HT-29 (cell line): Measurements from ENCODE around the gene SMARCB1. TPM values are rescaled to one million over a fixed set of nuclear protein-coding genes. Genes with fewer than 3 reads are reported as not detected.
"Not testable (repeated sequence)": the region's sequence is repeated elsewhere in the genome, so short reads cannot be mapped to it uniquely, and the experiment has no call there.

Experiments used
- DNase-seq: peaks from one replicate; pipeline ENCODE4 v3.0.0-alpha.2; 2015; ENCODE audit warnings: low spot score
- total RNA-seq: library from RNA; depleted of rRNA; stranded (reverse); fragments of >200 nt; shearing (Covaris generic); gene quantifications from 2 replicates; pipeline ENCODE4 v1.2.3, GENCODE V29; 2014

SMARCB1 gene
- total RNA-seq, 1 experiment from 2014 or later: 67.6 TPM

GRCh38 chr22:23844739-23845202 lies 58.0 kb downstream of the SMARCB1 start:
- DNase-seq: no peak

DNA sequence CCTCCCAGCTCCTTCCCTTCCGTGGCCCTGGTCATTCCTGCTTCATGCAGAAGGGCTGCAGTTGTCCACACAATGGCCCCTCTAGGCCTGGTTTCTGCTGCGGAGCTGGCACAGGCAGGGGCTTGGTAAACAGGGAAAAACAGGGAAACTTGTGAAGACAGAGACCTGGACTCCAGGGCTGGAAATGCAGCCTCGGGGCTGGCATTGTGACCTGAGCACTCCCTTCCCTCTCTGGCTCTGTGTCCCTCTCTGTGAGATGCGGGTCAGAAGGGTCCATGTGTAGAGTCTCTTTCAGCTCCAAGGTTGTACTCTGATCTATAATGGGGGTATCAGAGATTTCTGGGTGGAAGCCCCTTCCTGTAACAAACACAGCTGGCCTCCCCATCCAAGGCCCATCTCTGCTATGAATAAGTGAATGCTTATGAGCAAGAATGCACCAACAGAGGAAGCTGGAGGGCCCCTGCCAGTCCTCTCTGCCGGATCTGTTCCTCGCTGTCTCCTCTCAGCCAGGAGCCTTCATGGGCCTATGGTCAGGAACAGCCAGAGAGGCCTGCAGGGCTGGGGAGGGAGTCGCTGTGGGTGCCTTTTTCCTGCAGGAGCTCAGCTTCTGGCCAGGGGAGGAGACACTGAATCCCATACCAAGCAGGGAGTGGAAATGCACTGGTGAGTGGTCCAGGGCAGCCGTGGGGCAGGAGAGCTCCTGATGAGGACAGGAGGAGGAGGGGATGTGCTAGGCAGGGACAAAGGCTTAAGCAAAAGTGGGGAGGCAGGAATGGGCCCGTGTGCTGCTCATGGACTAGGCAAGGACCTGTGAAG lies 58.7 kb downstream of the SMARCB1 start:
- no peak for DNase-seq

GRCh38 chr22:23846081-23846469 lies 59.3 kb downstream of the SMARCB1 start:
- no peak for DNase-seq

DNA sequence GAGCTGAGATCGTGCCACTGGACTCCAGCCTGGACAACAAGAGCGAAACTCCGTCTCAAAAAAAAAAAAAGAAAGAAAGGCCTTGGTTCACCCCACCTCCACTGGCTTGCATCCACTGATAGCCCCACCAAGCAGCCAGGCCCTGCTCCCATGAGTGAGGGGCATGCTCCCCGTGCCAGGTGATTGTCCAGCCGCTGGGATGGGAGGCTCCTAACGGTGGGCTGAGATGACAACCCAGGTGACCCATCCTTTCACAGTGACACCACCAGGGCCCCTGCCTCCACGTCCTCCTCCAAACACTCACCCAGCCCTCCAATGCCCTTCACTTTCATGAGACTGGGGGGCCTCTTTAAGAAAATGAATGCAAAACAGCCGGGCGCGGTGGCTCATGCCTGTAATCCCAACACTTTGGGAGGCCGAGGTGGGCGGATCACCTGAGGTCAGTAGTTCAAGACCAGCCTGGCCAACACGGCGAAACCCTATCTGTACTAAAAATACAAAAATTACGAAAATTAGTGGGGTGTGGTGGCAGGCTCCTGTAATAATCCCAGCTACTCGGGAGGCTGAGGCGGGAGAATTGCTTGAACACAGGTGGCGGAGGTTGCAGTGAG lies 60.6 kb downstream of the SMARCB1 start:
- DNase-seq: no peak

DNA sequence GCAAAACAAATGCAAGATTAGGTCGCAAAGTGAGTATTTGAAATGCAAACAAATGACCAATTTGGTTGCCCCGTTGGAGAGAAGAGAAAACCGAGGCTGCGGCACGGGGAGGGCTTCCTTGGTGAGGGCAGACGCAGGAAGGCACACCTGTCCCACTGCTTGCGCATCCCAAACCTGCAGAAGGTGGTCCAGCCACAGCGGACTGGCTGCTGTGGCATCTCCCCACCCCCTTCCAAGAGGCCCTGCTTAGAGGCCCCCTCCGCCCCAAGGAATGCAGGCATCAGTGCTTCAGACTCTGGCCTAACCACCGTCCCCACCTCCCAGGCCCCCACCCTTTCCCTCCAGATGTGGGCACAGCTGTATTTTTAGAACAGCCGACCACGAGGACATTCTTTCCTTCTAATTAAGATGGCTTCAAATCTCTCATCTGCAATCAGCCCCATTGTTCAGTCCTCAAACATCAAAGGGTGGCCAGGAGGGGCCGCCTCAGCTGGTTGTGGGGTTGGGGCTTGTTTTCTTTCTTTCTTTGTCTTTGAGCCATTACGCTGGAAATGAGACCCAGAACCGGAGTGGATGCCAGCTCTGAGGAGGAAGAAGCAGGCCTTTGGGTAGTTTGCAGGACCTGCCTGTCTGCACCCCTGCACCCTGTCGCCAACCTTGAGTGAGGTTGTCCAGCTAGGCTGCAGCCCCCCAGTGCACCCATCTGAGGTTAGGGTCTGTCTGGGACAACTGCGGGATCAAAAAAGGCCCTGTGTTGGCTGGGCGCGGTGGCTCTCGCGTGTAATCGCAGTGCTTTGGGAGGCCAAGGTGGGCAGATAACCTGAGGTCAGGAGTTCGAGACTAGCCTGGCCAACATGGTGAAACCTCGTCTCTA lies 61.5 kb downstream of the SMARCB1 start:
- no peak for DNase-seq

DNA sequence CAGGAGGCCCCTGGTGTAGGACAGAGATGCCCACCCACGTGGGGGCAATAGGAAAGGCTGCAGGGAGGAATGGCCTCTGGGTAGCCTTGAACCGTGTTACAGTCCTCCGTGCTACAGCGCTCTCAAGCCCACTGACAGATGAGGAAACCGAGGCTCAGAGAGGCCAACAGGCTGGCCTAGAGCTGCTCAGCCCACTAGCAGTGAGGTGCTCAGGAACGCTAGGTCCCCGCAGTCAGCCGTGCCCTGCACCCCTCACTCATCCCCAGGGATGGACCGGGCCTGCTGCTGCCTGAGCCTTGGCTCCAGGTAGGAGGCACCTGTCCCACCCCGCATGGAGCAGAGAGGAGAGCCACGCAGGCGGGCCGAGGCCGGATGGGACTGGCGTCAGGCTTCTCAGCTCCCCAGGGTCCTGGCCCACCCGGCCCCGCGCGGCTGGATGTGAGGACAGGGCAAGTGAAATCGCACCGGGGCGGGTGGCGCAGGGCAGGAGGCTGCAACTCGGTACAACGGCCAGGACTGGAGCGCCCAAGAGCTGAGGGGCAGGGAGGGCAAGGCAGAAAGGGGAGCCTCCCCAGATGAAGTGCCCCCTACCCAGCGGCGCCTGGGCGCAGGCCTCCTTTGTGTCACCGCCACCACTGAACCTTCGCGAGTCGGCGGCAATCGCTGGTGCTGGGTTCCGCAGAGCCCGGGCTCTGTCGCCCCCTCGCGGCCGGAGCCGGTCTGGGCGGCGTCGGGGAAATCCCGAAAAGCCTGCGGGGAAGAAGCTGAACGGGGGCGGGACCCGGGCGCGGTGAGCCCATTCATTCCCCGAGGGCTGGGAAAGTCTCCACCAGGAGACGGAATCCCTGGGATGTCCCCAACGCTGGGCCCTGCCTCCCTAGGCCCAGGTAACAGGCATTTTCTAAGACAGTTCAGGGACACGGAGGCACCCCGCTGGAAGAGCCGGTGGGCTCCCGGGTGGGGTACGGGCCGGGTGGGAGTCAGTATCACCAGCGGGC lies 62.5 kb downstream of the SMARCB1 start:
- DNase-seq: peak; percentile 64

DNA sequence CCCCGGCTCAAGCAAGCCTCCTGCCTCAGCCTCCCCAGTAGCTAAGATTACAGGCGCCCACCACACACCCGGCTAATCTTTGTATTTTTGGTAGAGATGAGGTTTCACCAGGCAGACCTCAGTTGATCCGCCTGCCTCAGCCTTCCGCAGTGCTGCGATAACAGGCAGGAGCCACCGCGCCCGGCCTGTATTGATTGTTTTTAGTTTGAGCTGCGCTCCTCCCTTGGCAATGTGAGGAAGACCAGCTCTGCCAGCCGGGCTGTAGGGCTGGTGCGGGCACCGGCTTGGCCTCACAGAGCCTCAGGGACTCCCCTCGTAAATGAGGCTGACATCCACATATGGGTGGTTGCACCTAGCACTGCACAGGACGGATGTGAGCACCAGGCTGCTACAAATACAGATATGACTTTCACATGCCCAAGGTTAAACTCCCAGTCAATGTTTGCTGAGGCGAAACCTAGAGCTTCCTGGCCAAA lies 63.4 kb downstream of the SMARCB1 start:
- DNase-seq: no peak

GRCh38 chr22:23856721-23857605 lies 70.2 kb downstream of the SMARCB1 start:
- DNase-seq: peak; percentile 32

DNA sequence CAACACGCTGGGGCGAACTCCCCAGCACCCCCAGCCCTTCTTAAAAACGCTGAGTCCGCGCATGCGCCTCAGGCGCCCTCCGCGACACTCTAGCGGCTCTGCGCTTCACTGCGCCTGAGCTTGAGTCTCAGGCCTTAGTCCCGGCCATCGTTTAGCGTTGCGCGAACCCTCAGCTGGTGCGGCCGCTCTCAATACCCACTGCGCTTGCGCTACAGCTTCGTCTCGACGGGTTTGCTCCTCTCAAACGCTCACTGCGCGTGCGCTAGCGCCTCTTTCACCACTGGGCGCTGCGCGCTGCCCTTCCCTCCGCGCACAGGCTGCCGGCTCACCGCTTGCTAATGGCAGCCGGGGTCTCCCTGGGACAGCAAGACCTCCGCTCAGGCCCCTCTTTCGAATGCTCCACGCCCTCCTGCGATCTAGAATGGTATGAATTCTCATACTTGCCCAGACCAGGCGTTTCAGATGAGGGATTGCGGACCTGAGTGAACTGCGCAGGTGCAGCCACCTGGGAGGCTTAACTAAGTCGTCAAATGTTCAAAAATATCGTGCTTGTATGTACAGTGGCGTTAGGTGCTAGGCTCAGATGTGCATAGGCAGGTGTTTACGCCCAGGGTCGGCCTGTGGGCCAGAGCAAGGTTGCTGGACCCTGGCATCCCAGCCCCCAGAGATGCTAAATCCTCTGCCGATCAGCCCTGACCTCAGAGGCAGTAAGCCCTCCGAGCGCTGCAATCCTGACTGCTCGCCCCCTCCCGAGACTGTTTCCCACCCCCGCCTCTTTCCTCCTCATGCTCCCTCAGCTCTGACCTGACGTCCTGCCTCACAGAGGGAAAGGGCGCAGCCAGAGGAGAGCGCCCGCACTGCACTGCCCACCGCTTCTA lies 71.1 kb downstream of the SMARCB1 start, which contains the start of gene SLC2A11:
Gene SLC2A11, plus strand, starts transcription at position 270 of the 878 bp plus-strand sequence. Its CDS starts 125 bp downstream, at position 395.
- DNase-seq: peak; percentile 97

DNA sequence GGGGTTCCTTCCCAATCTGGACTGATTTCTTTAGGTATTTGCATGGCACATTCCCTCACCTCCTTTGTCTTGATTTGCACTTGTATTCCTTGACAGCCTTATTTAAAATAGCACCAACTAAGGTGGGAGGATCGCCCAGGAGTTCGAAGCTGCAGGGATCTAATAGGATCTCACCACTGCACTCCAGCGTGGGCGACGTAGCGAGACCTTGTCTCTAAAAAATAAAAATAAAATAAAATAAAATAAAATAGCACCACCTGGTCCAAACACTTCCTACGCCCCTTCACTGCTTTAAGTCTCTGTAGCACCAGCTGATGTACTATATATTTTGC lies 71.7 kb downstream of the SMARCB1 start:
- DNase-seq: no peak

GRCh38 chr22:23859201-23859600 lies 72.4 kb downstream of the SMARCB1 start:
- DNase-seq: no peak

- not testable (repeated sequence) for DNase-seq
Measured at GRCh38 chr22:23860187-23860586, 73.4 kb downstream of the SMARCB1 start.

- peak; percentile 53 for DNase-seq
Measured at GRCh38 chr22:23862103-23862502, 75.3 kb downstream of the SMARCB1 start.

DNA sequence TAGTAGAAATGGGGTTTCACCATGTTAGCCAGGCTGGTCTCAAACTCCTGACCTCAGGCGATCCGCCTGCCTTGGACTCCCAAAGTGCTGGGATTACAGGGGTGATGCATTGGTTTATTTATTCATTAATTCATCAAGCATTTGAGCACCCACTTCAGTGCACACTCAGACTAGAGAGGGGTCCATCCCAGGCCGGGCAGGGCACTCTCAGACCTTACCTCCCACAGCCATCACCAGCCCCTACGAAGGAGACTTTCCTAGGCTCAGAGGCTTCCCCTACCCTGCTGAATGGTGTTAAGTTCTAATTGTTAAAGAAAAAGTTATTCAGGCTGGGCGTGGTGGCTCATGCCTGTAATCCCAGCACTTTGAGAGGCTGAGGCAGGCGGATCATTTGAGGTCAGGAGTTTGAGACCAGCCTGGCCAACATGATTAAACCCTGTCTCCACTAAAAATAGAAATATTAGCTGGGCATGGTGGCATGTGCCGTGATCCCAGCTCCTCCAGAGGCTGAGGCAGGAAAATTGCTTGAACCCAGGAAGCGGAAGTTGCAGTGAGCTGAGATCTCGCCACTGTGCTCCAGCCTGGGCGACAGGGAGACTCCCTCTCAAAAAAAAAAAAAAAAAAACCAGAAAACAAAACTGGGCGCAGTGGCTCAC lies 77.9 kb downstream of the SMARCB1 start:
- not testable (repeated sequence) for DNase-seq

DNA sequence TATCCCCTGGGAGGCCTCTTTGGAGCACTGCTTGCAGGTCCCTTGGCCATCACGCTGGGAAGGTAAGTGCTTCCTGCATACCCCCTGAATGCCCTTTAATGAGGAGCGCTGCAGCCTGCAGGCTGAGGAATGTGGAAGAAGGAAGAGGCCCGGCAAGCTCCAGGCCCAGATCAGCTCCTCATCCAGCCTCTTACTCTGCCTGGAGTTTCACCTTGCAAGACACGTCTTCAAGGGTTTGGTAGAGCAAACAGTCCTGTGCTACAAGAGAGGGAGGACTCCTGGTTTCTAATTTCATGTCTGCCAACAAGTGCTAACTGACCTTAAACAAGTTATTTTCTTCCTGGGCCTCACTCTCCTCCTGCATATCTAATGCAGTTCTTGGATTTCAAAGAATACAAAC lies 81.8 kb downstream of the SMARCB1 start:
- DNase-seq: no peak

DNA sequence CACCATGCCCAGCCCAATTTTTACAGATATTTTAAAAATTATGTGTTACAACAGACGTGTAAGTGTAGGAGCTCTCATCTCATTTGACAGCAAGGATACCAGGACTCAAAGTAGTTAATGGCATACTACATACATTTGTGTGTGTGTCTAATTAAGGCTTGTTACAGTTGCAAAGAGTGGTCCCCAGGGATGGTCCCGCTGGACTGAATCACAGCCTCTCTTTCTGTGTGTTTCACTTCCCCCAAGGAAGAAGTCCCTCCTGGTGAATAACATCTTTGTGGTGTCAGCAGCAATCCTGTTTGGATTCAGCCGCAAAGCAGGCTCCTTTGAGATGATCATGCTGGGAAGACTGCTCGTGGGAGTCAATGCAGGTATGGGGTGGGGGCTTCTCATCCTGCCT lies 88.1 kb downstream of the SMARCB1 start:
- no peak for DNase-seq

- no peak for DNase-seq
Measured at GRCh38 chr22:23875801-23876200, 89.0 kb downstream of the SMARCB1 start.

DNA sequence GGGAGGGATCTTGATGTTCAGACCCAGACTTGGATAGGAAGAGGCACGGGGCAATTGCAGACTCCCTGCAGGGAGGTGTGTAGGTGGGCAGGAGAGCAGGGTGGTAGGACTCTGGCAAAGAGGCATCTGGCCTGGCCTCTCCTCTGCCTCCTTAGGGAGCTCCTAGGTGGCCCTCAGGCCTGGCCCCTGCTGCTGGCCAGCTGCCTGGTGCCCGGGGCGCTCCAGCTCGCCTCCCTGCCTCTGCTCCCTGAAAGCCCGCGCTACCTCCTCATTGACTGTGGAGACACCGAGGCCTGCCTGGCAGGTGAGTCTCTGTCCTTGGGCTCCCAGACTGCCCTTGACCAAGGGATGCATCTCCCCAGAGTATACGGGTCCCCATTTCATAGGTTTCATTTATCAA lies 90.8 kb downstream of the SMARCB1 start:
- no peak for DNase-seq
